K562 (cell line): ENCODE measurements around the gene PCCA. TPM values are rescaled to one million over a fixed set of nuclear protein-coding genes. Genes with fewer than 3 reads are reported as not detected.

ENCODE experiments used
- ATAC-seq: fragments of 200-7000 bp; cut with Tn5 transposase; 3 replicates; pipeline ENCODE4 v1.9.1; 2020; ENCODE audit warnings: moderate library complexity
- BruUV-seq: library from RNA; stranded (reverse); fragments of 400-500 nt; replicated peaks from 2 replicates; lab custom pipeline; 2021; lab: Mats Ljungman, UMichigan
- CTCF ChIA-PET: fragments of 300-600 bp; formaldehyde crosslinking; extraction: SDS; loops from one replicate; lab custom pipeline; 2021; ENCODE audit warnings: low intra/inter-chr PET ratio; lab: Yijun Ruan, JAX
- POLR2A ChIA-PET: fragments of 300-600, 350-650 bp; sonication (Branson Sonifier 250); formaldehyde crosslinking; extraction: SDS; loops from one replicate; lab custom pipeline; 2021; ENCODE audit warnings: antibody characterized with exemption, inconsistent platforms; lab: Yijun Ruan, JAX
- DNase-seq, 4 experiments: peaks; one replicate each; pipeline versions ENCODE4 v3.0.0 to v3.0.0-alpha.2; 2011 to 2018; ENCODE audit warnings: low spot score in 3 of 4, mixed read lengths in 3 of 4; ENCODE audit errors: extremely low read depth in 1 of 4
- FAIRE-seq: peaks from 2 replicates; lab custom pipeline; 2011; peaks lifted over from hg19 to GRCh38; lab: Jason Lieb, UNC
- H2AFZ ChIP-seq: 2 replicates; pipeline ENCODE4 v1.6.0; 2011; ENCODE audit warnings: low read depth, low read length, control low read depth, inconsistent platforms
- H3K27ac ChIP-seq: fragments of 200-600 bp; 3 replicates; pipeline ENCODE4 v1.8.0; 2011; ENCODE audit warnings: low read depth, mild to moderate bottlenecking, control low read depth, inconsistent platforms, low read length, moderate library complexity, mixed read lengths; ENCODE audit errors: extremely low read depth
- H3K27me3 ChIP-seq, 2 experiments: fragments of 300-600 bp in 1 of 2; 2 replicates in 1 of 2; 3 replicates in 1 of 2; pipeline versions ENCODE4 v1.6.0 to v1.8.0; 2011; ENCODE audit warnings: inconsistent platforms in 2 of 2, low read length in 2 of 2, mild to moderate bottlenecking in 1 of 2, mixed read lengths in 1 of 2, moderate library complexity in 1 of 2; ENCODE audit not compliant: control insufficient read depth in 2 of 2, insufficient read depth in 2 of 2
- H3K36me3 ChIP-seq: fragments of 300-600 bp; 3 replicates; pipeline ENCODE4 v1.8.0; 2011; ENCODE audit warnings: mild to moderate bottlenecking, low read length, inconsistent platforms; ENCODE audit not compliant: control insufficient read depth, insufficient read depth
- H3K4me1 ChIP-seq, 2 experiments: fragments of 200-600 bp in 1 of 2; replicated peaks in 1 of 2; 2 replicates in 1 of 2; 3 replicates in 1 of 2; pipeline versions ENCODE4 v1.5.1 to v1.8.0; 2011; ENCODE audit warnings: inconsistent platforms in 2 of 2, low read length in 2 of 2, mild to moderate bottlenecking in 1 of 2, mixed read lengths in 1 of 2, moderate library complexity in 1 of 2; ENCODE audit not compliant: control insufficient read depth in 2 of 2, insufficient read depth in 2 of 2
- H3K4me2 ChIP-seq: 2 replicates; pipeline ENCODE4 v1.6.1; 2011; ENCODE audit warnings: low read length, control low read depth, inconsistent platforms, mixed read lengths; ENCODE audit not compliant: insufficient read depth
- H3K4me3 ChIP-seq: fragments of 200-600 bp; sonication (generic), shearing (Covaris generic); 2 replicates; pipeline ENCODE4 v1.5.1; 2016; ENCODE audit warnings: control low read depth, inconsistent platforms
- H3K79me2 ChIP-seq: fragments of 200-600 bp; 3 replicates; pipeline ENCODE4 v1.8.0; 2011; ENCODE audit warnings: low read length, inconsistent platforms; ENCODE audit not compliant: control insufficient read depth, insufficient read depth
- H3K9ac ChIP-seq, 2 experiments: 2 replicates each; pipeline versions ENCODE4 v1.6.0 to v1.6.1; 2011; ENCODE audit warnings: low read depth in 2 of 2, low read length in 2 of 2, control low read depth in 1 of 2, inconsistent platforms in 1 of 2, mild to moderate bottlenecking in 1 of 2, mixed read lengths in 1 of 2; ENCODE audit not compliant: insufficient read depth in 1 of 2
- H3K9me1 ChIP-seq: one replicate; pipeline ENCODE4 v1.6.0; 2011; ENCODE audit warnings: inconsistent platforms, mild to moderate bottlenecking, low read length, moderate library complexity; ENCODE audit not compliant: control insufficient read depth, insufficient read depth
- H3K9me3 ChIP-seq: replicated peaks from 2 replicates; pipeline ENCODE4 v1.5.1; 2011; ENCODE audit warnings: low read depth, low read length, inconsistent platforms; ENCODE audit not compliant: control insufficient read depth, insufficient read depth
- H4K20me1 ChIP-seq: replicated peaks from 2 replicates; pipeline ENCODE4 v1.6.1; 2011; ENCODE audit warnings: low read length, inconsistent platforms, mixed read lengths; ENCODE audit not compliant: control insufficient read depth, insufficient read depth
- FUS ChIP-seq: fragments of 200-400 bp; formaldehyde crosslinking; optimal IDR thresholded peaks from 2 replicates; pipeline ENCODE3; 2017; ENCODE audit warnings: low read depth, low read length
- MBD2 ChIP-seq: sonication (generic); IDR thresholded peaks from 2 replicates; pipeline ENCODE4 v1.6.1; 2016; ENCODE audit warnings: low read depth, borderline replicate concordance
- RBM17 ChIP-seq: fragments of 200-400 bp; formaldehyde crosslinking; IDR thresholded peaks from 2 replicates; pipeline ENCODE4 v1.6.1; 2017; ENCODE audit warnings: low read depth, mild to moderate bottlenecking, low read length, borderline replicate concordance
- SETDB1 ChIP-seq: IDR thresholded peaks from one replicate; pipeline ENCODE4 v1.6.1; 2012; ENCODE audit warnings: low read length, control low read depth, inconsistent platforms
- ZNF586 ChIP-seq: fragments of 450-650 bp; formaldehyde crosslinking; conservative IDR thresholded peaks from 2 replicates; pipeline ENCODE4 v1.4.0; 2020; ENCODE audit warnings: mild to moderate bottlenecking, moderate library complexity
- ZNF764 ChIP-seq: fragments of 250-450 bp; sonication (Bioruptor Pico); IDR thresholded peaks from 2 replicates; pipeline ENCODE4 v1.4.0; 2020; ENCODE audit warnings: low read depth, mild to moderate bottlenecking, moderate library complexity
- WGBS: fragments of 100-300 bp; shearing (Covaris generic); methylation state at CpG from one replicate; pipeline ENCODE4 v1.1.6; 2016; ENCODE audit warnings: low coverage, mixed read lengths; ENCODE audit not compliant: insufficient coverage; ENCODE audit errors: missing lambda C conversion rate; 5-methylcytosine and 5-hydroxymethylcytosine counted together
- in situ Hi-C: fragments of 300-500 bp; cut with MboI; formaldehyde crosslinking; loops from 4 replicates; pipeline ENCODE4 v1.15.0; 2018; ENCODE audit warnings: inconsistent platforms, mixed read lengths
- intact Hi-C: fragments of 100-400 bp; cut with micrococcal nuclease; formaldehyde crosslinking; loops from 2 replicates; pipeline ENCODE4 v1.14.2; 2022
- polyA plus RNA-seq, 8 experiments: library from polyadenylated mRNA; depleted of rRNA in 4 of 8; stranded (reverse) in 5 of 8; unstranded in 3 of 8; fragments of >200 nt; fragmentation: Nextera tagmentation in 2 of 8; fragmentation: Illumina TruSeq in 1 of 8; extraction: Ambion mirVana in 2 of 8; extraction: Trizol in 1 of 8; gene quantifications; 2 replicates each; pipeline versions ENCODE4 v1.2.1 to v1.2.3, GENCODE V29; 2011 to 2014; ENCODE audit warnings: inconsistent platforms in 1 of 8, missing spikeins in 1 of 8
- total RNA-seq, 7 experiments: library from RNA; depleted of rRNA in 6 of 7; stranded (reverse); fragments of >200 nt in 6 of 7; fragmentation: Illumina TruSeq in 2 of 7; extraction: Trizol in 2 of 7; gene quantifications; 2 replicates each; pipeline versions ENCODE4 v1.2.1 to v1.2.3, GENCODE V29; 2011 to 2021; ENCODE audit warnings: low replicate concordance in 1 of 7
- TF ChIP-seq, protein P1 (sequence below): IDR thresholded peaks from 2 replicates; pipeline ENCODE4 v1.6.1; 2014; ENCODE audit warnings: antibody characterized with exemption
- TF ChIP-seq, protein P2 (sequence below): fragments of 450-650 bp; IDR thresholded peaks from 2 replicates; pipeline ENCODE4 v1.6.1; 2018; ENCODE audit not compliant: partially characterized antibody
- TF ChIP-seq, protein P3 (sequence below): sonication (generic); formaldehyde crosslinking; IDR thresholded peaks from 2 replicates; pipeline ENCODE4 v1.8.1; 2022; ENCODE audit warnings: missing genetic modification reagents

Gene PCCA
- total and polyA plus RNA-seq, 9 of the 15 experiments (the other 6 are each of a cell fraction or from before 2014, with no cell fraction given): 5.2 to 14.1 (median 9.7) TPM

DNA sequence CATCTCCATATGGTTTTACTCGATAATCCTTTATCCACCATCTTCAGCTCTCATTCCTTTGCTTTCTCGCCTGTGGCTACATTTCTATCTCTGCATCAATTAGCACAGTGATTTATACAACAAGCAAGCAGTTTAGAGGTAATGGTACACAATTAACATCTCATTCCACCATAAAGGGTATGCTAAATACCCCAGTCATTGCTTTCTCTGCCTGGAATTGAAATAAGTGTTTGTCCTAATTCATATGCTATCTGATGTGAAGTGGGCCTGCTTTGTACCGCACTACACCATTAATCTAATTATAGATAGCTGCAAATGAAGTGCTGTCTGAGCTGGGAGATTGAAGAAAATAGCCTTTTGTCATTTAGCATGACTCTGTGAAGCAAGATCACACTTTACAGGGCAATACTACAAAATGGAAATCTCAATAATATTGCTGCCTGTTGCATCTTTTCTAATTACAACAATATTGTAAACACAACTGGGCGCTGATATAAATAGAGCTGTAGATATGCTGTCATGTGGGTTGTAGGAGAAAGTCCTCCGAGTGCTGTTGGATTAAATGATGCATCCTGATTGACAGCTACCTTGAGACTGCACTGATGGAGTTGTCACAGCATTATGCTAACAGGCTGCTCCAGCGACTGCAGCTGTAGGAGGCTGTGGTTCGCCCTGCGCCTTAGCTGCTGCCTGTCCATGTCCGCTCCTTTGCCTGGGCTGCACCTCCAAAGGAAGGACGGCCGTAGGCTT, 421.5 kb downstream of the PCCA start (continued):
- TF ChIP-seq MBD2 (no peak), FUS (no peak), RBM17 (no peak)

DNA sequence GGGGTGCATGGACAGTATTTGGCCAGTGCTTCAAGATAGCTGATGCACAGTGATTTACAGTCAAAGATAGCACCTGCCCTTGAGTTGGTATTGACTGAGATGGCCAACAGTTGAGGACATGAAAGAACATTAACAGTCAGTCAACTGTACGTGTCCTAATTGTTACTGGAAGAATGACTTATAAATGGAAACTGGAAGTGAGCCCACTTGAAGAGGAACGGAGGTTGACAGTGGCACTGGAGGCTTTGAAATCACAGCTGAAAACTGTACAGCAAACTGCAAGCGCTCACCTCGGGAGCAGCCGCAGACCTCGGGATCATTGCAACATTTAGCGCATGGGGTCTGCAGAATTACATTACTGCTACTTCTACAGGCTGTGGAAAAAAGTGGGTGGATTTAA, 422.6 kb downstream of the PCCA start:
- no peaks in the 10 kb centered on the region for H3K36me3 ChIP-seq
- H3K9me1 ChIP-seq: no peaks in the 10 kb centered on the region
- CTCF ChIA-PET: interaction anchor here (0.5 to 1.6 kb wide), 2 partner anchors 393 to 855 kb away, joined by 3 read pairs; no protein-coding TSS in a partner anchor
- H3K9me3 ChIP-seq: no peaks in the 10 kb centered on the region
- ATAC-seq (no peak), FAIRE-seq (no peak), DNase-seq (no peak)
- no TSS peak for BruUV-seq
- intact Hi-C loops (loop anchor here (5.0 to 10.0 kb wide), 3 partner anchors 119 to 854 kb away; no protein-coding TSS in a partner anchor), in situ Hi-C loops (loop anchor here (10.0 kb wide), 1 partner anchor 607 kb away; no protein-coding TSS in a partner anchor)
- H3K4me1 ChIP-seq: no peaks in the 10 kb centered on the region
- H3K79me2 ChIP-seq: no peaks in the 10 kb centered on the region
- H2AFZ ChIP-seq: no peak overlapping the region
- POLR2A ChIA-PET: no interaction called here
- no peak overlapping the region for H3K9ac ChIP-seq
- WGBS: 33% methylated on average over 7 of the region's 7 CpGs
- no peak overlapping the region for H3K27ac ChIP-seq
- peaks cover 0 to 3% of the 10 kb centered on the region in 2 experiments; a peak in 1 of 5 replicates for H3K27me3 ChIP-seq
- H3K4me2 ChIP-seq: no peak overlapping the region
- H4K20me1 ChIP-seq: no peaks in the 10 kb centered on the region; the same call in 1 of the 2 replicates
- no peak overlapping the region for H3K4me3 ChIP-seq
- TF ChIP-seq ZNF764 (CRISPR knock-in tag) (no peak), ZNF586 (no peak), SETDB1 (no peak)
- TF ChIP-seq, protein P1, sequence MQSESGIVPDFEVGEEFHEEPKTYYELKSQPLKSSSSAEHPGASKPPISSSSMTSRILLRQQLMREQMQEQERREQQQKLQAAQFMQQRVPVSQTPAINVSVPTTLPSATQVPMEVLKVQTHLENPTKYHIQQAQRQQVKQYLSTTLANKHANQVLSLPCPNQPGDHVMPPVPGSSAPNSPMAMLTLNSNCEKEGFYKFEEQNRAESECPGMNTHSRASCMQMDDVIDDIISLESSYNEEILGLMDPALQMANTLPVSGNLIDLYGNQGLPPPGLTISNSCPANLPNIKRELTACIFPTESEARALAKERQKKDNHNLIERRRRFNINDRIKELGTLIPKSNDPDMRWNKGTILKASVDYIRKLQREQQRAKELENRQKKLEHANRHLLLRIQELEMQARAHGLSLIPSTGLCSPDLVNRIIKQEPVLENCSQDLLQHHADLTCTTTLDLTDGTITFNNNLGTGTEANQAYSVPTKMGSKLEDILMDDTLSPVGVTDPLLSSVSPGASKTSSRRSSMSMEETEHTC: no peak
- TF ChIP-seq, protein P2, sequence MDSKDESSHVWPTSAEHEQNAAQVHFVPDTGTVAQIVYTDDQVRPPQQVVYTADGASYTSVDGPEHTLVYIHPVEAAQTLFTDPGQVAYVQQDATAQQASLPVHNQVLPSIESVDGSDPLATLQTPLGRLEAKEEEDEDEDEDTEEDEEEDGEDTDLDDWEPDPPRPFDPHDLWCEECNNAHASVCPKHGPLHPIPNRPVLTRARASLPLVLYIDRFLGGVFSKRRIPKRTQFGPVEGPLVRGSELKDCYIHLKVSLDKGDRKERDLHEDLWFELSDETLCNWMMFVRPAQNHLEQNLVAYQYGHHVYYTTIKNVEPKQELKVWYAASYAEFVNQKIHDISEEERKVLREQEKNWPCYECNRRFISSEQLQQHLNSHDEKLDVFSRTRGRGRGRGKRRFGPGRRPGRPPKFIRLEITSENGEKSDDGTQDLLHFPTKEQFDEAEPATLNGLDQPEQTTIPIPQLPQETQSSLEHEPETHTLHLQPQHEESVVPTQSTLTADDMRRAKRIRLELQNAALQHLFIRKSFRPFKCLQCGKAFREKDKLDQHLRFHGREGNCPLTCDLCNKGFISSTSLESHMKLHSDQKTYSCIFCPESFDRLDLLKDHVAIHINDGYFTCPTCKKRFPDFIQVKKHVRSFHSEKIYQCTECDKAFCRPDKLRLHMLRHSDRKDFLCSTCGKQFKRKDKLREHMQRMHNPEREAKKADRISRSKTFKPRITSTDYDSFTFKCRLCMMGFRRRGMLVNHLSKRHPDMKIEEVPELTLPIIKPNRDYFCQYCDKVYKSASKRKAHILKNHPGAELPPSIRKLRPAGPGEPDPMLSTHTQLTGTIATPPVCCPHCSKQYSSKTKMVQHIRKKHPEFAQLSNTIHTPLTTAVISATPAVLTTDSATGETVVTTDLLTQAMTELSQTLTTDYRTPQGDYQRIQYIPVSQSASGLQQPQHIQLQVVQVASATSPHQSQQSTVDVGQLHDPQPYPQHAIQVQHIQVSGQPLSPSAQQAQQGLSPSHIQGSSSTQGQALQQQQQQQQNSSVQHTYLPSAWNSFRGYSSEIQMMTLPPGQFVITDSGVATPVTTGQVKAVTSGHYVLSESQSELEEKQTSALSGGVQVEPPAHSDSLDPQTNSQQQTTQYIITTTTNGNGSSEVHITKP: no peak
- TF ChIP-seq, protein P3, sequence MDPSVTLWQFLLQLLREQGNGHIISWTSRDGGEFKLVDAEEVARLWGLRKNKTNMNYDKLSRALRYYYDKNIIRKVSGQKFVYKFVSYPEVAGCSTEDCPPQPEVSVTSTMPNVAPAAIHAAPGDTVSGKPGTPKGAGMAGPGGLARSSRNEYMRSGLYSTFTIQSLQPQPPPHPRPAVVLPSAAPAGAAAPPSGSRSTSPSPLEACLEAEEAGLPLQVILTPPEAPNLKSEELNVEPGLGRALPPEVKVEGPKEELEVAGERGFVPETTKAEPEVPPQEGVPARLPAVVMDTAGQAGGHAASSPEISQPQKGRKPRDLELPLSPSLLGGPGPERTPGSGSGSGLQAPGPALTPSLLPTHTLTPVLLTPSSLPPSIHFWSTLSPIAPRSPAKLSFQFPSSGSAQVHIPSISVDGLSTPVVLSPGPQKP (CRISPR knock-in tag): no peak
